Suprapubic skin (tissue), 4 donors: ENCODE results near the gene TK2. TPM values are rescaled to one million over a fixed set of nuclear protein-coding genes. Genes with fewer than 3 reads are reported as not detected.

Experiments
- DNase-seq, 2 donors: peaks; one replicate each; pipeline ENCODE4 v3.0.0-alpha.2; 2019; ENCODE audit warnings: low spot score in 2 of 2
- H3K27ac ChIP-seq: fragments of 200-600 bp; sonication (generic); one replicate; pipeline ENCODE4 v1.5.1; 2019
- H3K27me3 ChIP-seq: fragments of 200-600 bp; sonication (generic); one replicate; pipeline ENCODE4 v1.5.1; 2019
- H3K36me3 ChIP-seq: fragments of 200-600 bp; sonication (generic); one replicate; pipeline ENCODE4 v1.5.1; 2019
- H3K4me1 ChIP-seq: fragments of 200-600 bp; sonication (generic); one replicate; pipeline ENCODE4 v1.5.1; 2019
- H3K4me3 ChIP-seq: fragments of 200-600 bp; sonication (generic); one replicate; pipeline ENCODE4 v1.5.1; 2019; ENCODE audit warnings: mild to moderate bottlenecking
- H3K9me3 ChIP-seq: fragments of 200-600 bp; sonication (generic); one replicate; pipeline ENCODE4 v1.5.1; 2019
- CTCF ChIP-seq, 2 donors: fragments of 200-600 bp in 1 of 2; fragments of 450-650 bp in 1 of 2; sonication (generic) in 1 of 2; IDR thresholded peaks; one replicate each; pipeline ENCODE4 v1.5.1; 2016 to 2019; ENCODE audit warnings: antibody characterized with exemption in 2 of 2, mild to moderate bottlenecking in 1 of 2, moderate library complexity in 1 of 2
- EP300 ChIP-seq: sonication (generic); formaldehyde crosslinking; IDR thresholded peaks from one replicate; pipeline ENCODE4 v1.6.1; 2017; ENCODE audit warnings: antibody characterized with exemption
- POLR2A ChIP-seq, 2 donors: fragments of 450-650 bp; IDR thresholded peaks; one replicate each; pipeline ENCODE4 v1.6.1; 2017; ENCODE audit warnings: antibody characterized with exemption in 2 of 2, mild to moderate bottlenecking in 2 of 2, moderate library complexity in 2 of 2
- POLR2AphosphoS5 ChIP-seq, 3 donors: sonication (generic); formaldehyde crosslinking; IDR thresholded peaks; one replicate each; pipeline ENCODE4 v1.6.1; 2017; ENCODE audit warnings: antibody characterized with exemption in 3 of 3
- WGBS: methylation state at CpG from one replicate; pipeline ENCODE4 v1.1.5; 2018; 5-methylcytosine and 5-hydroxymethylcytosine counted together
- total RNA-seq, 4 donors: library from RNA; depleted of rRNA; stranded (reverse); fragments of >200 nt; gene quantifications; one replicate each; pipeline ENCODE4 v1.1.0, GENCODE V29; 2016

The TK2 gene
- total RNA-seq, 4 donors from 2014 or later = 13.6 to 27.0 (median 19.7) TPM

GRCh38 chr16:66587881-66588600 lies 38.1 kb upstream of the TK2 start:
- WGBS = 63% methylated on average over 7 of the region's 7 CpGs
- Histone ChIP-seq H3K4me1 (no peaks in the 10 kb centered on the region), H3K9me3 (no peaks in the 10 kb centered on the region), H3K4me3 (no peak overlapping the region), H3K27me3 (no peaks in the 10 kb centered on the region), H3K36me3 (no peaks in the 10 kb centered on the region), H3K27ac (no peak overlapping the region)
- DNase-seq = no peak
- TF ChIP-seq CTCF (IDR thresholded peaks at IDR 0.05) (no peak), POLR2AphosphoS5 (IDR thresholded peaks at IDR 0.05) (no peak)

- no peak overlapping the region for H3K4me3 ChIP-seq
- DNase-seq = no peak
- H3K27me3 ChIP-seq = no peaks in the 10 kb centered on the region
- WGBS = 75% methylated on average over 10 of the region's 10 CpGs
- TF ChIP-seq CTCF (IDR thresholded peaks at IDR 0.05) = no peak
- TF ChIP-seq POLR2A (IDR thresholded peaks at IDR 0.05) = no peak
- TF ChIP-seq POLR2AphosphoS5 (IDR thresholded peaks at IDR 0.05) = no peak
- no peak for TF ChIP-seq EP300
- no peaks in the 10 kb centered on the region for H3K36me3 ChIP-seq
- H3K4me1 ChIP-seq = no peaks in the 10 kb centered on the region
- H3K9me3 ChIP-seq = no peaks in the 10 kb centered on the region
- H3K27ac ChIP-seq = no peak overlapping the region
These were observed 35.7 kb upstream of the TK2 start for GRCh38 chr16:66585481-66586239.

GRCh38 chr16:66581246-66581952 lies 31.5 kb upstream of the TK2 start:
- Histone ChIP-seq H3K4me3 (no peak overlapping the region), H3K36me3 (no peaks in the 10 kb centered on the region), H3K9me3 (no peaks in the 10 kb centered on the region), H3K27ac (no peak overlapping the region), H3K27me3 (peaks cover 5% of the 10 kb centered on the region), H3K4me1 (peaks cover 11% of the 10 kb centered on the region)
- WGBS = 52% methylated on average over 3 of the region's 3 CpGs
- DNase-seq = no peak
- TF ChIP-seq POLR2A (IDR thresholded peaks at IDR 0.05) (no peak), CTCF (IDR thresholded peaks at IDR 0.05) (no peak), POLR2AphosphoS5 (IDR thresholded peaks at IDR 0.05) (no peak), EP300 (no peak)

GRCh38 chr16:66580605-66581209 lies 30.8 kb upstream of the TK2 start:
- 79% methylated on average over 4 of the region's 4 CpGs for WGBS
- Histone ChIP-seq H3K27ac (no peak overlapping the region), H3K36me3 (no peaks in the 10 kb centered on the region), H3K4me1 (peaks cover 11% of the 10 kb centered on the region), H3K27me3 (peaks cover 5% of the 10 kb centered on the region), H3K4me3 (no peak overlapping the region), H3K9me3 (no peaks in the 10 kb centered on the region)
- no peak for DNase-seq
- TF ChIP-seq EP300 (no peak), POLR2A (IDR thresholded peaks at IDR 0.05) (no peak), POLR2AphosphoS5 (IDR thresholded peaks at IDR 0.05) (no peak), CTCF (IDR thresholded peaks at IDR 0.05) (no peak)
